H1 (cell line): ENCODE measurements around the gene HPS6. TPM values are rescaled to one million over a fixed set of nuclear protein-coding genes. Genes with fewer than 3 reads are reported as not detected.

Experiments used
- CTCF ChIA-PET: fragments of 300-600 bp; sonication (Branson Sonifier 250); formaldehyde crosslinking; loops from one replicate; lab custom pipeline; 2021; ENCODE audit not compliant: partially characterized antibody; lab: Charles Lee
- POLR2A ChIA-PET: fragments of 300-600 bp; sonication (Branson Sonifier 250); formaldehyde crosslinking; loops from one replicate; lab custom pipeline; 2021; ENCODE audit warnings: inconsistent platforms; ENCODE audit not compliant: partially characterized antibody; lab: Charles Lee
- DNase-seq, 2 experiments: peaks; one replicate each; pipeline versions ENCODE4 v3.0.0 to v3.0.0-alpha.2; 2010 to 2022; ENCODE audit warnings: low spot score in 2 of 2, low read depth in 1 of 2, mixed read lengths in 1 of 2
- FAIRE-seq: peaks from 2 replicates; lab custom pipeline; 2011; peaks lifted over from hg19 to GRCh38; lab: Jason Lieb, UNC
- H2AFZ ChIP-seq: 2 replicates; pipeline ENCODE4 v1.8.1; 2012; ENCODE audit warnings: low read length, inconsistent platforms
- H2AK5ac ChIP-seq: 2 replicates; pipeline ENCODE4 v1.6.1; 2013; ENCODE audit warnings: low read depth, low read length
- H2BK120ac ChIP-seq: replicated peaks from 2 replicates; pipeline ENCODE3; 2013; ENCODE audit warnings: low read depth, low read length, inconsistent platforms
- H2BK12ac ChIP-seq: 2 replicates; pipeline ENCODE4 v1.6.1; 2013; ENCODE audit warnings: low read depth, low read length
- H2BK15ac ChIP-seq: 2 replicates; pipeline ENCODE4 v1.6.1; 2013; ENCODE audit warnings: low read length
- H2BK20ac ChIP-seq: 2 replicates; pipeline ENCODE4 v1.6.1; 2013; ENCODE audit warnings: low read length
- H2BK5ac ChIP-seq: 2 replicates; pipeline ENCODE4 v1.6.1; 2013; ENCODE audit warnings: low read depth, low read length
- H3K14ac ChIP-seq: 2 replicates; pipeline ENCODE4 v1.6.1; 2013; ENCODE audit warnings: inconsistent platforms; ENCODE audit not compliant: insufficient read length
- H3K18ac ChIP-seq: 2 replicates; pipeline ENCODE4 v1.6.1; 2013; ENCODE audit warnings: low read length; ENCODE audit errors: extremely low read depth
- H3K23ac ChIP-seq: 2 replicates; pipeline ENCODE4 v1.6.1; 2013; ENCODE audit warnings: inconsistent platforms; ENCODE audit not compliant: insufficient read length
- H3K23me2 ChIP-seq: 2 replicates; pipeline ENCODE4 v1.6.1; 2013; ENCODE audit warnings: low read depth, low read length
- H3K27ac ChIP-seq: 2 replicates; pipeline ENCODE4 v1.6.1; 2011; ENCODE audit warnings: low read depth, low read length, inconsistent platforms
- H3K27me3 ChIP-seq, 4 experiments: replicated peaks in 1 of 4; 1 replicate in 1 of 4; 2 replicates in 3 of 4; pipeline versions ENCODE4 v1.6.1 to v1.8.1; 2011 to 2013; ENCODE audit warnings: low read length in 3 of 4, mild to moderate bottlenecking in 3 of 4, inconsistent platforms in 2 of 4, mixed read lengths in 2 of 4, moderate library complexity in 1 of 4; ENCODE audit not compliant: control insufficient read depth in 3 of 4, insufficient read depth in 3 of 4; ENCODE audit errors: extremely low read depth in 1 of 4
- H3K36me3 ChIP-seq, 4 experiments: 2 replicates each; pipeline versions ENCODE4 v1.6.1 to v1.8.1; 2011 to 2013; ENCODE audit warnings: mild to moderate bottlenecking in 4 of 4, low read length in 3 of 4, moderate library complexity in 2 of 4, control low read depth in 1 of 4, inconsistent platforms in 1 of 4; ENCODE audit not compliant: insufficient read depth in 4 of 4, control insufficient read depth in 2 of 4
- H3K4ac ChIP-seq: replicated peaks from 2 replicates; pipeline ENCODE3; 2013; ENCODE audit warnings: low read length, low read depth, mixed read lengths, inconsistent platforms; ENCODE audit not compliant: insufficient read length
- H3K4me1 ChIP-seq, 4 experiments: replicated peaks in 1 of 4; 1 replicate in 1 of 4; 2 replicates in 3 of 4; pipeline versions ENCODE4 v1.6.1 to v1.8.1; 2011 to 2013; ENCODE audit warnings: low read length in 3 of 4, inconsistent platforms in 2 of 4, mixed read lengths in 1 of 4; ENCODE audit not compliant: insufficient read depth in 4 of 4, control insufficient read depth in 3 of 4
- H3K4me2 ChIP-seq, 2 experiments: 2 replicates each; pipeline versions ENCODE4 v1.6.1 to v1.8.1; 2011 to 2013; ENCODE audit warnings: low read depth in 2 of 2, low read length in 2 of 2, control low read depth in 1 of 2, inconsistent platforms in 1 of 2, mild to moderate bottlenecking in 1 of 2; ENCODE audit not compliant: insufficient read depth in 1 of 2
- H3K4me3 ChIP-seq, 4 experiments: fragments of 200-600, 300-600 bp in 1 of 4; sonication (generic), shearing (Covaris generic), sonication (Bioruptor Twin) in 1 of 4; 2 replicates each; pipeline versions ENCODE4 v1.5.1 to v1.8.1; 2011 to 2016; ENCODE audit warnings: low read length in 4 of 4, low read depth in 3 of 4, control low read depth in 2 of 4, inconsistent platforms in 2 of 4, mild to moderate bottlenecking in 2 of 4, mixed read lengths in 1 of 4, moderate library complexity in 1 of 4; ENCODE audit not compliant: insufficient read depth in 2 of 4; ENCODE audit errors: extremely low read depth in 1 of 4
- H3K56ac ChIP-seq: replicated peaks from 2 replicates; pipeline ENCODE3; 2013; ENCODE audit warnings: low read depth, mild to moderate bottlenecking, mixed read lengths, low read length, inconsistent platforms; ENCODE audit not compliant: insufficient read length
- H3K79me1 ChIP-seq: 2 replicates; pipeline ENCODE4 v1.6.1; 2013; ENCODE audit warnings: low read depth, low read length, control low read depth
- H3K79me2 ChIP-seq, 2 experiments: 2 replicates each; pipeline versions ENCODE4 v1.6.1 to v1.8.1; 2012 to 2013; ENCODE audit warnings: low read length in 2 of 2, mild to moderate bottlenecking in 2 of 2, inconsistent platforms in 1 of 2; ENCODE audit not compliant: insufficient read depth in 2 of 2, control insufficient read depth in 1 of 2
- H3K9ac ChIP-seq, 4 experiments: replicated peaks in 1 of 4; 1 replicate in 1 of 4; 2 replicates in 3 of 4; pipeline versions ENCODE4 v1.6.1 to v1.8.1; 2011 to 2013; ENCODE audit warnings: low read depth in 3 of 4, low read length in 3 of 4, control low read depth in 2 of 4, mild to moderate bottlenecking in 2 of 4, moderate library complexity in 2 of 4, inconsistent platforms in 1 of 4; ENCODE audit errors: extremely low read depth in 1 of 4
- H3K9me3 ChIP-seq, 2 experiments: 2 replicates each; pipeline versions ENCODE4 v1.6.1 to v1.8.1; 2012 to 2013; ENCODE audit warnings: mild to moderate bottlenecking in 2 of 2, moderate library complexity in 2 of 2, control low read depth in 1 of 2, inconsistent platforms in 1 of 2, low read depth in 1 of 2, low read length in 1 of 2, mixed read lengths in 1 of 2; ENCODE audit not compliant: insufficient read depth in 2 of 2
- H4K20me1 ChIP-seq, 2 experiments: replicated peaks in 1 of 2; 2 replicates each; pipeline versions ENCODE3 to v1.8.1; 2011 to 2013; ENCODE audit warnings: inconsistent platforms in 2 of 2, low read length in 2 of 2, mild to moderate bottlenecking in 1 of 2; ENCODE audit not compliant: insufficient read depth in 2 of 2, control insufficient read depth in 1 of 2
- H4K5ac ChIP-seq: 2 replicates; pipeline ENCODE4 v1.6.1; 2013; ENCODE audit warnings: low read length, low read depth, mixed read lengths, inconsistent platforms; ENCODE audit not compliant: insufficient read length
- H4K8ac ChIP-seq: 2 replicates; pipeline ENCODE4 v1.8.0; 2013; ENCODE audit warnings: mild to moderate bottlenecking, moderate library complexity, low read length, inconsistent platforms; ENCODE audit not compliant: insufficient read depth; ENCODE audit errors: extremely low read depth
- H4K91ac ChIP-seq: replicated peaks from 2 replicates; pipeline ENCODE3; 2013; ENCODE audit warnings: low read length, mixed read lengths, inconsistent platforms; ENCODE audit not compliant: insufficient read length
- CEBPB ChIP-seq: IDR thresholded peaks from 2 replicates; pipeline ENCODE4 v1.6.1; 2012; ENCODE audit warnings: low read depth, low read length
- CHD1 ChIP-seq: IDR thresholded peaks from 2 replicates; pipeline ENCODE4 v1.6.1; 2012; ENCODE audit warnings: low read depth, low read length, improper control_type of control experiment
- HDAC6 ChIP-seq: IDR thresholded peaks from one replicate; pipeline ENCODE4 v1.7.1; 2012; ENCODE audit warnings: low read depth, mild to moderate bottlenecking, inconsistent platforms, low read length, moderate library complexity
- KDM1A ChIP-seq: fragments of 200-600, 300-600 bp; sonication (generic); IDR thresholded peaks from 2 replicates; pipeline ENCODE4 v1.7.1; 2016; ENCODE audit warnings: mild to moderate bottlenecking, low read length, borderline replicate concordance
- KDM4A ChIP-seq: IDR thresholded peaks from one replicate; pipeline ENCODE4 v1.7.1; 2012; ENCODE audit warnings: low read depth, mild to moderate bottlenecking, moderate library complexity, low read length, inconsistent platforms; ENCODE audit not compliant: severe bottlenecking
- NRF1 ChIP-seq: IDR thresholded peaks from 2 replicates; pipeline ENCODE4 v1.6.1; 2011; ENCODE audit warnings: mild to moderate bottlenecking, low read depth, low read length, improper control_type of control experiment
- RBBP5 ChIP-seq: IDR thresholded peaks from 2 replicates; pipeline ENCODE4 v1.7.1; 2012; ENCODE audit warnings: low read depth, mild to moderate bottlenecking, inconsistent platforms, low read length, moderate library complexity, borderline replicate concordance
- RNF2 ChIP-seq: fragments of 200-900, 300-1000 bp; sonication (generic); IDR thresholded peaks from 2 replicates; pipeline ENCODE4 v1.7.1; 2016; ENCODE audit warnings: borderline replicate concordance, low read depth, mild to moderate bottlenecking, antibody characterized with exemption, low read length; ENCODE audit not compliant: poor library complexity, severe bottlenecking; ENCODE audit errors: missing control alignments
- SIX5 ChIP-seq: IDR thresholded peaks from 2 replicates; pipeline ENCODE4 v1.6.1; 2011; ENCODE audit warnings: mild to moderate bottlenecking, low read depth, low read length
- SP2 ChIP-seq: IDR thresholded peaks from 2 replicates; pipeline ENCODE4 v1.6.1; 2012; ENCODE audit warnings: mild to moderate bottlenecking, low read length, inconsistent platforms
- TCF12 ChIP-seq: IDR thresholded peaks from 2 replicates; pipeline ENCODE4 v1.6.1; 2011; ENCODE audit warnings: low read depth, mild to moderate bottlenecking, low read length
- polyA plus RNA-seq, 7 experiments: library from polyadenylated mRNA; depleted of rRNA in 3 of 7; stranded (reverse) in 5 of 7; unstranded in 2 of 7; fragments of >200 nt in 5 of 7; fragments of 200-250 nt in 2 of 7; gene quantifications; 1 replicate in 5 of 7; 2 replicates in 1 of 7; 4 replicates in 1 of 7; pipeline versions ENCODE4 v1.2.1 to v1.2.3, GENCODE V29; 2011 to 2013; ENCODE audit warnings: missing spikeins in 2 of 7, mixed read lengths in 2 of 7
- total RNA-seq: library from RNA; stranded (reverse); fragmentation: NEBNext Ultra II Directional; extraction: Animal tissue kit (Norgen Biotek cat#: 25700); gene quantifications from 2 replicates; pipeline ENCODE4 v1.2.1, GENCODE V29; 2021
- TF ChIP-seq, protein P1 (sequence below): IDR thresholded peaks from 2 replicates; pipeline ENCODE4 v1.6.1; 2011; ENCODE audit warnings: low read depth, mild to moderate bottlenecking, low read length; ENCODE audit not compliant: insufficient read depth

Gene HPS6
- total and polyA plus RNA-seq, 2 of the 8 experiments (the other 6 are each of a cell fraction or from before 2014, with no cell fraction given) = 10.2 to 17.7 TPM

DNA sequence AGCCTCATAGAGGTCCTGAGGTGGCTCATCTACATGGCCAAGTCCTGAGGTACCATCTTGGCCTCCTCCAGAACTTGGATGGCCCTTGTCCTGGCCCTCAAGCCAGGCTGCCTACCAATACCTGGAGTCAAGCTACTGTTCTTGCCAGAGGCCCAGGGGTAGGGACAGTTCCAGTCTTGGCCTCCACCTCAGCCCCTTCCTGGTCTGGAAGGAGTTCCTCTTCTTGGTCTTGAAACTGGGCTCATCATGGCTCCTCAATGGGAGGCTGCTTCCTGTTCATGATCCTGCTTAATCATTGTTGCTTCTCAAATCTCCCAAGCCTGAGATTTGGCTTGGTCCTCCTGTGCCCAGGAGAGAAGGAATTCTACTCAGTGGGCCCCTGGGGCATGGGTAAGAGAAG lies 3.9 kb downstream of the HPS6 start:
- Histone ChIP-seq H3K14ac (no peak overlapping the region), H2BK15ac (no peak overlapping the region), H2AFZ (no peak overlapping the region), H3K4me1 (peaks cover 0 to 8% (median 4%) of the 10 kb centered on the region in 4 experiments; a peak in 5 of 7 replicates), H2BK5ac (no peak overlapping the region), H3K18ac (no peak overlapping the region), H3K4me3 (no peak overlapping the region), H2AK5ac (no peak overlapping the region), H4K5ac (no peak overlapping the region), H3K56ac (no peak overlapping the region), H3K27me3 (peaks cover 0 to 2% (median under 1%) of the 10 kb centered on the region in 4 experiments; a peak in 1 of 7 replicates), H3K4me2 (no peak overlapping the region), H3K9ac (no peak overlapping the region), H3K4ac (no peak overlapping the region), H2BK20ac (no peak overlapping the region), H3K9me3 (no peaks in the 10 kb centered on the region), H4K91ac (no peak overlapping the region), H3K79me2 (no peaks in the 10 kb centered on the region), H2BK120ac (no peak overlapping the region), H4K8ac (no peak overlapping the region; the same call in 1 of the 2 replicates), H3K36me3 (no peaks in the 10 kb centered on the region), H2BK12ac (no peak overlapping the region), H3K27ac (no peak overlapping the region), H3K23me2 (no peaks in the 10 kb centered on the region; the same call in 1 of the 2 replicates), H3K23ac (no peak overlapping the region), H4K20me1 (peaks cover 4 to 13% of the 10 kb centered on the region in 2 experiments), H3K79me1 (peaks cover 2% of the 10 kb centered on the region; the same call in 1 of the 2 replicates)
- ChIA-PET POLR2A (interaction anchor here (1.1 to 1.6 kb wide), 3 partner anchors 14 to 46 kb away, joined by 4 to 5 read pairs (median 4); partner anchors contain the start of gene ARMH3), CTCF (interaction anchor here (0.6 to 7.7 kb wide), 12 partner anchors 11 to 228 kb away, joined by 3 to 76 read pairs (median 6); partner anchors contain the start of gene ARMH3)
- no peak for DNase-seq
- no peak for FAIRE-seq
- no peak for TF ChIP-seq HDAC6
- no peak for TF ChIP-seq RBBP5
- no peak for TF ChIP-seq TCF12
- TF ChIP-seq KDM1A = no peak
- TF ChIP-seq SIX5 = no peak
- no peak for TF ChIP-seq CEBPB
- TF ChIP-seq CHD1 = no peak
- TF ChIP-seq SP2 = no peak
- TF ChIP-seq RNF2 = no peak
- no peak for TF ChIP-seq KDM4A
- TF ChIP-seq NRF1 = no peak
- TF ChIP-seq, protein P1, sequence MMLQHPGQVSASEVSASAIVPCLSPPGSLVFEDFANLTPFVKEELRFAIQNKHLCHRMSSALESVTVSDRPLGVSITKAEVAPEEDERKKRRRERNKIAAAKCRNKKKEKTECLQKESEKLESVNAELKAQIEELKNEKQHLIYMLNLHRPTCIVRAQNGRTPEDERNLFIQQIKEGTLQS = no peak
